Measurements from ENCODE around the gene SLC18A3.

Gene SLC18A3

DNA sequence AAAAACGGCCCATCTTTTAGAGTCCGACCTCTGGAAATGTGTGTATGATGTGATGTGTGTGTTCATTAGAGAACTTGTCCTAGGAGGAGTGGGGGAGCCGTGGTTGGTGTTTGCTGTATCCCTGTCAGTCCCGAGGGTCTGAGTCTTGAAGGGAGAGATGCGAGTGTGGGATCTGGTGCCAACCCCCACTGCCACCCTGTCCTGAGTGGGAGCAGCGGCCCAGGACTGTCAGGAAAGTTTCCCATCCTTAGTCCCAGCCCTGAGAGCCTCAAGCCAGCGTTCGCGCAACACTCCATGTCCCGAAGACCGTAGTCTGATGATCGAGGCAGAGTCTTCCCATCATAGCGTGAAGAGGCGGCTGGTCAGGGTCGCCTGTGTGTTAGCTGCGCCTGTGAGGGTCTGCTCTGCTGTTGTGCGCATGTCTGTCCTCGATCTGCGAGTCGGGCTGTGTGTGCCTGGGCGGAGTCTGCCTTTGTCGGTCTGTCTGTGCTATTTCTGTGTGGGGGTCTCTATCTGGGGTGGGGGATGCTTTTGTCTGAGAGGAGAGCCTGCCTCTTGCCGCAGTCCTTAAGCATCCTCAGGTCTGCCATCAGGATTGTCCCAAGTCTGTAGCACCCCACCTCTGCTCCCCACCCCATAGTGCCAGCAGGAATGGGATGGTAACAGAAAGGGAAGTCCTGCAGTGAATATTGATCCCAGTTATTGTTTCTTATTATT lies 3.2 kb downstream of the SLC18A3 start:
- DNase-seq (ENCODE audit: low read depth) = no peak
- TF ChIP-seq, protein P1, sequence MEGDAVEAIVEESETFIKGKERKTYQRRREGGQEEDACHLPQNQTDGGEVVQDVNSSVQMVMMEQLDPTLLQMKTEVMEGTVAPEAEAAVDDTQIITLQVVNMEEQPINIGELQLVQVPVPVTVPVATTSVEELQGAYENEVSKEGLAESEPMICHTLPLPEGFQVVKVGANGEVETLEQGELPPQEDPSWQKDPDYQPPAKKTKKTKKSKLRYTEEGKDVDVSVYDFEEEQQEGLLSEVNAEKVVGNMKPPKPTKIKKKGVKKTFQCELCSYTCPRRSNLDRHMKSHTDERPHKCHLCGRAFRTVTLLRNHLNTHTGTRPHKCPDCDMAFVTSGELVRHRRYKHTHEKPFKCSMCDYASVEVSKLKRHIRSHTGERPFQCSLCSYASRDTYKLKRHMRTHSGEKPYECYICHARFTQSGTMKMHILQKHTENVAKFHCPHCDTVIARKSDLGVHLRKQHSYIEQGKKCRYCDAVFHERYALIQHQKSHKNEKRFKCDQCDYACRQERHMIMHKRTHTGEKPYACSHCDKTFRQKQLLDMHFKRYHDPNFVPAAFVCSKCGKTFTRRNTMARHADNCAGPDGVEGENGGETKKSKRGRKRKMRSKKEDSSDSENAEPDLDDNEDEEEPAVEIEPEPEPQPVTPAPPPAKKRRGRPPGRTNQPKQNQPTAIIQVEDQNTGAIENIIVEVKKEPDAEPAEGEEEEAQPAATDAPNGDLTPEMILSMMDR (IDR thresholded peaks at IDR 0.05; ENCODE audit: control insufficient read depth, insufficient read depth, low read depth, low read length, missing control alignments) = no peak
- no peak overlapping the region for H3K4me3 ChIP-seq (ENCODE audit: control insufficient read depth, low read depth, low read length)

DNA sequence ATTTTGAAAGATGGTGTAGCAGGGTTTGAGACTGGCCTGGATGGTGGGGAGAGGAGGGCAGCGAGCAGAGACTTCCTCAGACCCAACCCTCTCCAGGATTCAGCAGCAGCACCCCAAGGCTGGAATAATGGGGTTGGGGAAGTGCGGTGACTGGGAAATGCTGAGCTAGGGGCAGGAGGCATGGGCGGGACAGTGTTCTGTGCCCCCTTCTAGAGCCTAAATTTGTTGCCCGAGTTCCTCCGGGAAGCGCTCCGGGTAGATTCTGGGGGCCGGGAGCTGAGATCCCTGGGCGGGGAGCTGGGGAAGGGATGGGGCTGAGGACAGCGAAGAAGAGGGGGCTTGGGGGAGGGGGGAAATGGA lies 3.8 kb downstream of the SLC18A3 start, which contains the start of gene CHAT:
CHAT (plus strand) TSS at position 156 of the 360 bp plus-strand sequence; CDS start at position 309, 153 bp downstream.
- TF ChIP-seq, protein P1 (IDR thresholded peaks at IDR 0.05; ENCODE audit: control insufficient read depth, insufficient read depth, low read depth, low read length, missing control alignments) = no peak
- H3K4me3 ChIP-seq (ENCODE audit: control insufficient read depth, low read depth, low read length) = no peak within 1 kb of the TSS

DNA sequence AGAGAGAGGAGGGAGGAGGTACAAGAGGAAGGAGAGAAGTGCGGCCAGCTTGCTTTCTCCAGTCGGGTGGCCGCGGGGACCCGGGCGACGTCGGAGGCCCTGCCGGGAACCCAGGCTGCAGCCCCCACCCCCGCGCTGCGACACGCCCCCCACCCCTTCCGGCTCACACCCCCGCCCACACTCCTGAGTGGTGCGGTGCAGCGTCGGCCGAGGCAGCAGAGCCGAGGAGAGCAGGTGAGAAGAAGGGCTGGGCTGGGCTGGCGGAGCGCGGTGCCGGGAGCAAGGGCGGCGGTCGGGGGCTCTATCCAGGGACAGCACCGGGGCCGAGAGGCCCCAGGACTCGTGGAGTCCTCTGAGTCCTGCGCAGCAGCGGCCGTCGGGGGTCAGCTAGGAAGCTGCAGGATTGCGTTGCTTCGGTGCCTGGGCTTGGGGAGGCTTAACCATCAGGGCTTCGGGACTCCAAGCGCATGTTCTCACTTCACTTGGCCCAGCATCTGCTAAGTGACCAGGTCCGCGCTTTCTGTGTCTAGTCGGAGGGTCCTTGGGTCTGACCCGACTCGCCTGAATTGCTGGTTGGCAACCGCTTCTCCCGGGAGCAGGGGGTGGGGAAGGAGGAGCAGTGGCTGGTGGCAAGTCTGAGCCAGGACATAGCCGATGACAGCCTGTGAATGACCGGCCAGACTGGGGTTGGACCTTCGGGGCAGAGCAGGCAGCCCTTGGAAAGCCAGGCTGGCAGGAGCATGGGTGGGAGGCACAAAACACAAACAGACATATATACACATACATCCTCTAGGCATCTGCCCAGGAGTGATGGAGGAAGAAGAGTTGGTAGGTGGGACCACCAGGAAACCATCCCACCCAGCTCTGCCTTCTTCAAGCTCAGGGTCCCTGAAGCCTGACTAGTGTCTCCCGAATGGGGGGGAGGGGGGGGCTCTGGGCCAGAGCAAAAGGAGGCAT lies 4.4 kb downstream of the SLC18A3 start:
- H3K4me3 ChIP-seq (ENCODE audit: control insufficient read depth, low read depth, low read length) = no peak overlapping the region
- no peak for DNase-seq (ENCODE audit: low read depth)

More for the DNA sequence above, 3.8 kb downstream of the SLC18A3 start, which contains the start of gene CHAT:
- no peak for DNase-seq (ENCODE audit: low read depth)

DNA sequence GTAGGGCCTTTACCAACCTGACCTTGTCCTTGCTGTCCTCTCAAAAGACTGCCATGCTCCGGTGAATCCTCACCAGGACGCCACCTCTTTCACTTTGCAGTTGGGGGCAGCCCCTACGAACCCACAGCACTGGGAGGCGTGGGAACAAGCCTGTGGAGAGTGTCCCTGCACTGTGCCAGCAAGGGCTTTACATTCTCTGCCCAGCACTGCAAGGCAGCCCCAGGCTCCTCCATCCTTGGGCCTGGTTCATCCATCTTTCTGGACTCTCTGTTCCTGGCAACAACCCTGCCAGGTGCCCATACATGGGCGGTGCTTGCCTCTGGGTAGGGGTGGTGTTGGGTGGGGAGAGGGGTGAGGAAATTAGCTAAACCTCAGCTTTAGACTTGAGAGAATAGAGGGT lies 5.1 kb downstream of the SLC18A3 start:
- no peak overlapping the region for H3K4me3 ChIP-seq (ENCODE audit: control insufficient read depth, low read depth, low read length)
- DNase-seq (ENCODE audit: low read depth) = no peak
- TF ChIP-seq, protein P1 (IDR thresholded peaks at IDR 0.05; ENCODE audit: control insufficient read depth, insufficient read depth, low read depth, low read length, missing control alignments) = no peak

More for the DNA sequence above, 4.4 kb downstream of the SLC18A3 start:
- TF ChIP-seq, protein P1 (IDR thresholded peaks at IDR 0.05; ENCODE audit: control insufficient read depth, insufficient read depth, low read depth, low read length, missing control alignments) = no peak

DNA sequence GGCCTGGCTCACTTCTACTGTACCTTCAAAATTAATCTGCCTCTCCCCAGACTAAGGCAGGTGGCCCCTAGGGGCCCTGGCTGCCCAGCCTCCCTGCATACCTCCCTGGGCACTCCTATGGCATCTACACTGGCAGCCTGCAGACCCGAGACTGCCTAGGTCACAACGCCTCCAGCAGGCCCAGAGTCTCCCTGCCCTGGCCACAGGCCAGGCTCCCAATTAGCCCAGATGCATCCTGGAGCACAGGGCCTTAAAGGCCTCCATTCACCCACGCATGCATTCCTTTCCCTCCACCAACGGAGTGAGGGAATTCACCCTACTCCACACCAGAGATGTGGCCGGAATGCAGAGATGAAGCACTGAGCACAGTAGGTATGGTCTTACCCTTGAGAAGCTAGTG lies 5.6 kb downstream of the SLC18A3 start:
- no peak overlapping the region for H3K4me3 ChIP-seq (ENCODE audit: control insufficient read depth, low read depth, low read length)
- no peak for DNase-seq (ENCODE audit: low read depth)
- TF ChIP-seq, protein P1 (IDR thresholded peaks at IDR 0.05; ENCODE audit: control insufficient read depth, insufficient read depth, low read depth, low read length, missing control alignments) = no peak

DNA sequence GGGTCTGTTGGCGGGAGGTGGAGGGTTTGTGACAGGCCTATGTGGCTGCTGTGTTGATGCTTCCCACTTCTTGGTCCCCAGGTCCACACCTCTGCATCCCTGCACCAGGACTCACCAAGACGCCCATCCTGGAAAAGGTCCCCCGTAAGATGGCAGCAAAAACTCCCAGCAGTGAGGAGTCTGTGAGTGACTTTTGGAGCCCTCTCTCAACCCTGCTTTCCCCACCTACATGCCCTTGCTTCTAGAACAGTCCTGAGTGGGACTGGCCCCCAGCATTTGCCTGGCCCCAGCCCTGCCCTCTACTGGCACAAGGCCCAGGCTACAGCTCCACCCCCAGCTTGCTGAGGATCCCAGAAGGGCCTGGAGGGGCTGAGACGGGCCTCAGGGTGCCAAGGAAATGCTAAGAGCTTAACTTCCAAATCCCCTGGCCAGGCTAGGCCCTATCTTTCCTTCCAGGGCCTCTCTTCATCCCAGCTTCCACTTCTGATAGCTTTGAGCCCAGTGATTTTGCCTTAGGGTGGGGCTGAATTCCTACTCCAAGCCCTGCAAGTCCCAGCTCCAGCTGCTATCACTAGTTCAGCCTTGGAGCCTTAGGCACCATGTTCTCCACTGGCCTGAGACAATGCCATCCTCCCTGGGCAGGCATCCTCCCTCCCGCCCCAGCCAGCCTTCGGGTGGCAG lies 6.5 kb downstream of the SLC18A3 start:
- TF ChIP-seq, protein P1 (IDR thresholded peaks at IDR 0.05; ENCODE audit: control insufficient read depth, insufficient read depth, low read depth, low read length, missing control alignments) = no peak
- H3K4me3 ChIP-seq (ENCODE audit: control insufficient read depth, low read depth, low read length) = no peak overlapping the region
- no peak for DNase-seq (ENCODE audit: low read depth)

Data from AG09309 (cell line).